ENCODE data around the gene CCDC112. TPM values are rescaled to one million over a fixed set of nuclear protein-coding genes. Genes with fewer than 3 reads are reported as not detected.
"Not testable (repeated sequence)": the region's sequence is repeated elsewhere in the genome, so short reads cannot be mapped to it uniquely, and the experiment has no call there.

The CCDC112 gene
- total RNA-seq, 1 donor from 2014 or later: 7.4 TPM

- DNase-seq (ENCODE audit: low spot score): peak; percentile 79
Measured at GRCh38 chr5:115262321-115263077, 34.0 kb downstream of the CCDC112 start, which contains the start of gene PGGT1B. TSS of gene PGGT1B (minus strand) at chr5:115262877. CDS start at chr5:115262851, 26 bp downstream.

- no peak for DNase-seq (ENCODE audit: low spot score)
Measured at GRCh38 chr5:115262011-115262320, 34.5 kb downstream of the CCDC112 start.

GRCh38 chr5:115260248-115260647, 36.2 kb downstream of the CCDC112 start:
- DNase-seq (ENCODE audit: low spot score): no peak

GRCh38 chr5:115257981-115258380, 38.5 kb downstream of the CCDC112 start:
- no peak for DNase-seq (ENCODE audit: low spot score)

GRCh38 chr5:115249379-115249778, 47.1 kb downstream of the CCDC112 start:
- not testable (repeated sequence) for DNase-seq (ENCODE audit: low spot score)

- no peak for DNase-seq (ENCODE audit: low spot score)
Measured at GRCh38 chr5:115246361-115246991, 50.0 kb downstream of the CCDC112 start.

- DNase-seq (ENCODE audit: low spot score): no peak
Measured at GRCh38 chr5:115243412-115243811, 53.0 kb downstream of the CCDC112 start.

- DNase-seq (ENCODE audit: low spot score): no peak
Measured at GRCh38 chr5:115241881-115242642, 54.4 kb downstream of the CCDC112 start.

- DNase-seq (ENCODE audit: low spot score): no peak
Measured at GRCh38 chr5:115237066-115237465, 59.4 kb downstream of the CCDC112 start.

GRCh38 chr5:115236599-115236998, 59.9 kb downstream of the CCDC112 start:
- DNase-seq (ENCODE audit: low spot score): no peak

GRCh38 chr5:115231598-115231997, 64.9 kb downstream of the CCDC112 start:
- no peak for DNase-seq (ENCODE audit: low spot score)

GRCh38 chr5:115229606-115230005, 66.8 kb downstream of the CCDC112 start:
- DNase-seq (ENCODE audit: low spot score): no peak

- no peak for DNase-seq (ENCODE audit: low spot score)
Measured at GRCh38 chr5:115227281-115227680, 69.2 kb downstream of the CCDC112 start.

Other genes with a start within 250 kb of the CCDC112 start
- 0.62 TPM for gene TRIM36, start 126.7 kb downstream of the CCDC112 start, total RNA-seq
- gene PGGT1B, start 33.8 kb downstream of the CCDC112 start, total RNA-seq: 49.9 TPM
- gene FEM1C, start 248.1 kb upstream of the CCDC112 start, total RNA-seq: 19.1 TPM

Measured in ureter (tissue), 1 donor.